NB4 (cell line): ENCODE results near the gene OR2T35.

Experiments
- MAX ChIP-seq: IDR thresholded peaks from 2 replicates; pipeline ENCODE4 v1.6.1; 2011; ENCODE audit warnings: low read depth, low read length
- POLR2A ChIP-seq: IDR thresholded peaks from 2 replicates; pipeline ENCODE4 v1.6.1; 2011; ENCODE audit warnings: mild to moderate bottlenecking; ENCODE audit not compliant: insufficient read length; ENCODE audit errors: extremely low read depth
- TF ChIP-seq, protein P1 (sequence below): IDR thresholded peaks from one replicate; pipeline ENCODE4 v1.5.1; 2012; ENCODE audit warnings: low read depth, low read length

- TF ChIP-seq, protein P1, sequence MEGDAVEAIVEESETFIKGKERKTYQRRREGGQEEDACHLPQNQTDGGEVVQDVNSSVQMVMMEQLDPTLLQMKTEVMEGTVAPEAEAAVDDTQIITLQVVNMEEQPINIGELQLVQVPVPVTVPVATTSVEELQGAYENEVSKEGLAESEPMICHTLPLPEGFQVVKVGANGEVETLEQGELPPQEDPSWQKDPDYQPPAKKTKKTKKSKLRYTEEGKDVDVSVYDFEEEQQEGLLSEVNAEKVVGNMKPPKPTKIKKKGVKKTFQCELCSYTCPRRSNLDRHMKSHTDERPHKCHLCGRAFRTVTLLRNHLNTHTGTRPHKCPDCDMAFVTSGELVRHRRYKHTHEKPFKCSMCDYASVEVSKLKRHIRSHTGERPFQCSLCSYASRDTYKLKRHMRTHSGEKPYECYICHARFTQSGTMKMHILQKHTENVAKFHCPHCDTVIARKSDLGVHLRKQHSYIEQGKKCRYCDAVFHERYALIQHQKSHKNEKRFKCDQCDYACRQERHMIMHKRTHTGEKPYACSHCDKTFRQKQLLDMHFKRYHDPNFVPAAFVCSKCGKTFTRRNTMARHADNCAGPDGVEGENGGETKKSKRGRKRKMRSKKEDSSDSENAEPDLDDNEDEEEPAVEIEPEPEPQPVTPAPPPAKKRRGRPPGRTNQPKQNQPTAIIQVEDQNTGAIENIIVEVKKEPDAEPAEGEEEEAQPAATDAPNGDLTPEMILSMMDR = no peak
- no peak for TF ChIP-seq POLR2A
- TF ChIP-seq MAX = no peak
Observed at GRCh38 chr1:248670003-248670402, 24.9 kb upstream of the OR2T35 start.
